Right lobe of liver (tissue), 4 donors: ENCODE data around the gene ATXN7.

Experiments used
- POLR2A ChIP-seq: fragments of 450-650 bp; IDR thresholded peaks from one replicate; pipeline ENCODE4 v1.6.1; 2017; ENCODE audit warnings: antibody characterized with exemption, mild to moderate bottlenecking
- TF ChIP-seq, protein P1 (sequence below), 4 donors: fragments of 200-600 bp in 3 of 4; fragments of 450-650 bp in 1 of 4; IDR thresholded peaks; one replicate each; pipeline versions ENCODE4 v1.5.1 to v1.8.0; 2016 to 2022; ENCODE audit warnings: antibody characterized with exemption in 4 of 4, mild to moderate bottlenecking in 2 of 4
- donor health status: DM: no; HTN: no; CAD: no.
- donor health status: DM: no; HTN: no; CAD: no.
- donor health status: DM: no; HTN: yes; CAD: no.

DNA sequence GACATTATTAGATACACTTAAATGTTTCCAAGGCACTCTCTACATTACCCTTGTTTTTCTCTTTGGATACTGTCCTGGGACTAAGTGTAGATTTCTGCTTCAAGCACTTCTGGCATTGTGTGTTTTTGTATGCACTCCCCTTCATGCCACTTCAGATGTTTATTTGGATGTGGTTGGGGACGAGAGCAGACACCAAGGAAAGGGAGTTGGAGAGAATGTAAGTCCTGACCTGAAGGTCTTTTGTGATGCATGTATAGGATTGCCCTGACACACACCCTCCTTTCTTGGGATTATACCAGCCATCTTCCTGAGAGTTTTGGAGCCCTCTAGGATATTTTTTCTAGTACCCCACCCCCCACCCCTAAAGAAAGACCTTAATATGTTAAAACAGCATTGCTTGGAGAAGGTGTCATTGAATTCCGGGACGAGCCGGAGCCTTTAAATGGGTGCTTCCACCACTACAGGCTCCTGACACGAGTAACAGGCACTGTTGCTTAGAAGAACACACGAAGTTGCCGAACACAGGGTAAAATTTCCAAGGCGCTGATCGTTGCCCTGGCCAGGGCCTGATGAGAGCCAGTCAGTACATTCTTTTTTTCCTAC is 136.9 kb downstream of the ATXN7 start:
- TF ChIP-seq, protein P1, sequence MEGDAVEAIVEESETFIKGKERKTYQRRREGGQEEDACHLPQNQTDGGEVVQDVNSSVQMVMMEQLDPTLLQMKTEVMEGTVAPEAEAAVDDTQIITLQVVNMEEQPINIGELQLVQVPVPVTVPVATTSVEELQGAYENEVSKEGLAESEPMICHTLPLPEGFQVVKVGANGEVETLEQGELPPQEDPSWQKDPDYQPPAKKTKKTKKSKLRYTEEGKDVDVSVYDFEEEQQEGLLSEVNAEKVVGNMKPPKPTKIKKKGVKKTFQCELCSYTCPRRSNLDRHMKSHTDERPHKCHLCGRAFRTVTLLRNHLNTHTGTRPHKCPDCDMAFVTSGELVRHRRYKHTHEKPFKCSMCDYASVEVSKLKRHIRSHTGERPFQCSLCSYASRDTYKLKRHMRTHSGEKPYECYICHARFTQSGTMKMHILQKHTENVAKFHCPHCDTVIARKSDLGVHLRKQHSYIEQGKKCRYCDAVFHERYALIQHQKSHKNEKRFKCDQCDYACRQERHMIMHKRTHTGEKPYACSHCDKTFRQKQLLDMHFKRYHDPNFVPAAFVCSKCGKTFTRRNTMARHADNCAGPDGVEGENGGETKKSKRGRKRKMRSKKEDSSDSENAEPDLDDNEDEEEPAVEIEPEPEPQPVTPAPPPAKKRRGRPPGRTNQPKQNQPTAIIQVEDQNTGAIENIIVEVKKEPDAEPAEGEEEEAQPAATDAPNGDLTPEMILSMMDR (IDR thresholded peaks at IDR 0.05): no peak
- no peak for TF ChIP-seq POLR2A
